COLO668 (cell line): ENCODE measurements around the gene DESI1.
"Not testable (repeated sequence)": the region's sequence is repeated elsewhere in the genome, so short reads cannot be mapped to it uniquely, and the experiment has no call there.

Experiments
- DNase-seq: peaks from one replicate; lab custom pipeline; 2025; ENCODE audit not compliant: unreplicated experiment; lab: John Stamatoyannopoulos, UW

The DESI1 gene

GRCh38 chr22:41589391-41590241 is 31.2 kb downstream of the DESI1 start, which contains the start of gene PMM1:
Gene PMM1 (minus strand): TSS chr22:41589840. CDS start chr22:41589805, 35 bp downstream.
- DNase-seq: peak; percentile 99

- no peak for DNase-seq
Measured at GRCh38 chr22:41587347-41587723, 33.5 kb downstream of the DESI1 start.

GRCh38 chr22:41585898-41586297 is 34.9 kb downstream of the DESI1 start:
- no peak for DNase-seq

- DNase-seq: no peak
Measured at GRCh38 chr22:41584881-41585280, 36.0 kb downstream of the DESI1 start.

- DNase-seq: no peak
Measured at GRCh38 chr22:41582694-41583093, 38.1 kb downstream of the DESI1 start.

GRCh38 chr22:41579997-41580355 is 40.9 kb downstream of the DESI1 start:
- DNase-seq: no peak

GRCh38 chr22:41579297-41579996 is 41.4 kb downstream of the DESI1 start:
- no peak for DNase-seq

GRCh38 chr22:41578818-41579217 is 42.0 kb downstream of the DESI1 start:
- DNase-seq: no peak

GRCh38 chr22:41578114-41578513 is 42.7 kb downstream of the DESI1 start:
- DNase-seq: no peak

- DNase-seq: peak; percentile 66
Measured at GRCh38 chr22:41576877-41577276, 44.0 kb downstream of the DESI1 start.

GRCh38 chr22:41575533-41575932 is 45.3 kb downstream of the DESI1 start:
- DNase-seq: no peak

GRCh38 chr22:41574847-41575381 is 45.9 kb downstream of the DESI1 start:
- no peak for DNase-seq

- DNase-seq: no peak
Measured at GRCh38 chr22:41573677-41574076, 47.2 kb downstream of the DESI1 start.

- not testable (repeated sequence) for DNase-seq
Measured at GRCh38 chr22:41572305-41572704, 48.5 kb downstream of the DESI1 start.

GRCh38 chr22:41571786-41572185 is 49.1 kb downstream of the DESI1 start:
- DNase-seq: no peak

- DNase-seq: no peak
Measured at GRCh38 chr22:41570221-41570620, 50.6 kb downstream of the DESI1 start.

GRCh38 chr22:41568811-41569210 is 52.0 kb downstream of the DESI1 start:
- no peak for DNase-seq

- DNase-seq: no peak
Measured at GRCh38 chr22:41567512-41567768, 53.4 kb downstream of the DESI1 start.

- peak; percentile 20 for DNase-seq
Measured at GRCh38 chr22:41565403-41566054, 55.3 kb downstream of the DESI1 start.

GRCh38 chr22:41564563-41564962 is 56.3 kb downstream of the DESI1 start:
- DNase-seq: no peak

GRCh38 chr22:41563051-41563711 is 57.7 kb downstream of the DESI1 start:
- DNase-seq: no peak
